ENCODE results near the gene CTNNA3. TPM values are rescaled to one million over a fixed set of nuclear protein-coding genes. Genes with fewer than 3 reads are reported as not detected.

Gene CTNNA3
- total and polyA plus RNA-seq, 12 donors = 2.0 to 213 (median 171) TPM

GRCh38 chr10:65949526-65949925, 1746.5 kb downstream of the CTNNA3 start:
- DNase-seq (no peak), ATAC-seq (no peak)
- WGBS, 2 donors = 64 to 71% methylated on average over 2 of the region's 2 CpGs
- no peaks in the 10 kb centered on the region for H3K27me3 ChIP-seq
- intact Hi-C loops (cut with DNase I) = no loop called here
- no peaks in the 10 kb centered on the region for H3K36me3 ChIP-seq
- no peak overlapping the region for H3K4me3 ChIP-seq
- no peak for TF ChIP-seq CTCF (IDR thresholded peaks at IDR 0.05)
- H3K27ac ChIP-seq = no peak overlapping the region
- no peaks in the 10 kb centered on the region for H3K4me1 ChIP-seq
- peaks cover 0 to 3% (median 0%) of the 10 kb centered on the region in 11 donors for H3K9me3 ChIP-seq

- Histone ChIP-seq H3K36me3 (no peaks in the 10 kb centered on the region), H3K27me3 (no peaks in the 10 kb centered on the region), H3K4me1 (no peaks in the 10 kb centered on the region), H3K9me3 (no peaks in the 10 kb centered on the region), H3K4me3 (no peak overlapping the region), H3K27ac (no peak overlapping the region)
- 79 to 85% methylated on average over 3 of the region's 3 CpGs for WGBS, 2 donors
- ATAC-seq (no peak), DNase-seq (no peak)
- intact Hi-C loops (cut with DNase I) = no loop called here
- TF ChIP-seq CTCF (IDR thresholded peaks at IDR 0.05) = no peak
These were observed 1750.9 kb downstream of the CTNNA3 start for GRCh38 chr10:65945061-65945460.

- DNase-seq = no peak
- 88 to 96% methylated on average over 2 of the region's 2 CpGs for WGBS, 2 donors
- Histone ChIP-seq H3K4me1 (no peaks in the 10 kb centered on the region), H3K27ac (no peak overlapping the region), H3K4me3 (no peak overlapping the region), H3K9me3 (no peaks in the 10 kb centered on the region), H3K27me3 (no peaks in the 10 kb centered on the region), H3K36me3 (no peaks in the 10 kb centered on the region)
- ATAC-seq = no peak
- TF ChIP-seq CTCF (IDR thresholded peaks at IDR 0.05) = no peak
- intact Hi-C loops (cut with DNase I) = no loop called here
These were observed 1752.5 kb downstream of the CTNNA3 start for GRCh38 chr10:65943451-65943850.

GRCh38 chr10:65940816-65941662, 1755.0 kb downstream of the CTNNA3 start:
- Histone ChIP-seq H3K4me1 (no peaks in the 10 kb centered on the region), H3K36me3 (no peaks in the 10 kb centered on the region), H3K9me3 (no peaks in the 10 kb centered on the region), H3K27me3 (no peaks in the 10 kb centered on the region), H3K4me3 (no peak overlapping the region), H3K27ac (no peak overlapping the region)
- DNase-seq = no peak
- intact Hi-C loops (cut with DNase I) = no loop called here
- no peak for ATAC-seq
- 37 to 47% methylated on average over 3 of the region's 3 CpGs for WGBS, 2 donors
- no peak for TF ChIP-seq CTCF (IDR thresholded peaks at IDR 0.05)
